K562 (cell line): ENCODE results near the gene CRNN.

Source experiments
- PCBP1 ChIP-seq: fragments of 200-400 bp; formaldehyde crosslinking; IDR thresholded peaks from 2 replicates; pipeline ENCODE4 v1.6.1; 2018; ENCODE audit warnings: mild to moderate bottlenecking, low read depth, low read length; ENCODE audit not compliant: poor library complexity, severe bottlenecking
- ZFX ChIP-seq: sonication (generic); formaldehyde crosslinking; IDR thresholded peaks from 2 replicates; pipeline ENCODE4 v1.8.0; 2022; ENCODE audit warnings: mild to moderate bottlenecking, missing genetic modification reagents, moderate library complexity
- ZNF707 ChIP-seq: fragments of 250-450 bp; sonication (Bioruptor Pico); conservative IDR thresholded peaks from 2 replicates; pipeline ENCODE4 v1.8.0; 2022; ENCODE audit warnings: inconsistent platforms, mild to moderate bottlenecking, moderate library complexity
- TF ChIP-seq, protein P1 (sequence below): sonication (generic); formaldehyde crosslinking; IDR thresholded peaks from 2 replicates; pipeline ENCODE4 v1.5.0; 2020; ENCODE audit warnings: missing genetic modification reagents
- TF ChIP-seq, protein P2 (sequence below): sonication (generic); formaldehyde crosslinking; IDR thresholded peaks from 2 replicates; pipeline ENCODE4 v1.8.0; 2022; ENCODE audit warnings: mild to moderate bottlenecking, missing genetic modification reagents

DNA sequence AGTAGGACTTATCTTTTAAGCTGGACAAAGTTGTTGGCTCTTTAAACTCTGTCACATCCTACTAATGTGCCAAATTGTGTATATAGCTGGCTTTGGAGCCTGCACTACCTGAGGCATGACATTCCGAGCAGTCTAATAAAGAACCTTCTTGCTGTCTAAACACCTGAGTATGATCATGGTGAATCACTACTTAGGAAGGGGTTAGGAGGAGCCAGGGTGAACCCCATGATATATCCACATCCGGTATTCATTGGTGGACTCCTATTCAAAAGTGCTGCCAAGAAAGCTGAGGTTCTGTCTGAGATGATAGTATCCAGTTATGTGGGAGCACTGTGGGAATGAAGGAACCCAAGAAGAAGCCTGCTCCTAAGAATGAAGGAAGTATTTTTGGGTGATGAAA is 27.1 kb downstream of the CRNN start:
- TF ChIP-seq ZNF707 (CRISPR knock-in tag) (no peak), ZFX (CRISPR knock-in tag) (no peak), PCBP1 (no peak)
- TF ChIP-seq, protein P1, sequence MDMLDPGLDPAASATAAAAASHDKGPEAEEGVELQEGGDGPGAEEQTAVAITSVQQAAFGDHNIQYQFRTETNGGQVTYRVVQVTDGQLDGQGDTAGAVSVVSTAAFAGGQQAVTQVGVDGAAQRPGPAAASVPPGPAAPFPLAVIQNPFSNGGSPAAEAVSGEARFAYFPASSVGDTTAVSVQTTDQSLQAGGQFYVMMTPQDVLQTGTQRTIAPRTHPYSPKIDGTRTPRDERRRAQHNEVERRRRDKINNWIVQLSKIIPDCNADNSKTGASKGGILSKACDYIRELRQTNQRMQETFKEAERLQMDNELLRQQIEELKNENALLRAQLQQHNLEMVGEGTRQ (CRISPR knock-in tag): no peak
- TF ChIP-seq, protein P2, sequence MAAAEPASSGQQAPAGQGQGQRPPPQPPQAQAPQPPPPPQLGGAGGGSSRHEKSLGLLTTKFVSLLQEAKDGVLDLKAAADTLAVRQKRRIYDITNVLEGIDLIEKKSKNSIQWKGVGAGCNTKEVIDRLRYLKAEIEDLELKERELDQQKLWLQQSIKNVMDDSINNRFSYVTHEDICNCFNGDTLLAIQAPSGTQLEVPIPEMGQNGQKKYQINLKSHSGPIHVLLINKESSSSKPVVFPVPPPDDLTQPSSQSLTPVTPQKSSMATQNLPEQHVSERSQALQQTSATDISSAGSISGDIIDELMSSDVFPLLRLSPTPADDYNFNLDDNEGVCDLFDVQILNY: no peak
